Measurements from ENCODE around the gene EHD2.

DNA sequence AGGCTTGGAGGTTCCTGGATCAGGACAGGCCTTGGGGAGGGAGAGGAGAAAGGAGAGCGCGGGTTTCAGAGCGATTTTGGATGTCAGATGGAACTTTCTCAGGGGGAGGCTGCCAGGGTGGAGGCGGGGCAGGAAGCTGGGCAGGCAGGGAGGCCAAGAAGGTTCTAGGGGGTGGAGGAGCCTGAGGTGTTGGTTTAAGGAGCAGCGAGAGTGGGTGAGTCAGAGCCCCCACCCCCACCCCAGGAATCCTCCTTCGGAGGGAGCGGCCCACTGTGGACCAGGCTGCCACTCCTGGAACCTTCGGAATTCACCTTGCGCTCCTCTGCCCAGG lies 16.2 kb downstream of the EHD2 start:
- TF ChIP-seq, protein P1, sequence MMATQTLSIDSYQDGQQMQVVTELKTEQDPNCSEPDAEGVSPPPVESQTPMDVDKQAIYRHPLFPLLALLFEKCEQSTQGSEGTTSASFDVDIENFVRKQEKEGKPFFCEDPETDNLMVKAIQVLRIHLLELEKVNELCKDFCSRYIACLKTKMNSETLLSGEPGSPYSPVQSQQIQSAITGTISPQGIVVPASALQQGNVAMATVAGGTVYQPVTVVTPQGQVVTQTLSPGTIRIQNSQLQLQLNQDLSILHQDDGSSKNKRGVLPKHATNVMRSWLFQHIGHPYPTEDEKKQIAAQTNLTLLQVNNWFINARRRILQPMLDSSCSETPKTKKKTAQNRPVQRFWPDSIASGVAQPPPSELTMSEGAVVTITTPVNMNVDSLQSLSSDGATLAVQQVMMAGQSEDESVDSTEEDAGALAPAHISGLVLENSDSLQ (IDR thresholded peaks at IDR 0.05) = no peak
- TF ChIP-seq FOXM1 (IDR thresholded peaks at IDR 0.05; ENCODE audit: borderline replicate concordance) (no peak), SUZ12 (IDR thresholded peaks at IDR 0.05) (no peak), SP1 (IDR thresholded peaks at IDR 0.05) (no peak), NFRKB (IDR thresholded peaks at IDR 0.05) (no peak), LEF1 (IDR thresholded peaks at IDR 0.05; ENCODE audit: borderline replicate concordance) (no peak), FOXK2 (IDR thresholded peaks at IDR 0.05) (no peak), BHLHE40 (IDR thresholded peaks at IDR 0.05; ENCODE audit: borderline replicate concordance) (no peak), FOXA1 (IDR thresholded peaks at IDR 0.05) (no peak), CTBP1 (IDR thresholded peaks at IDR 0.05; ENCODE audit: borderline replicate concordance) (no peak), ELF4 (IDR thresholded peaks at IDR 0.05) (no peak), ARNT (IDR thresholded peaks at IDR 0.05) (no peak), L3MBTL2 (conservative IDR thresholded peaks at IDR 0.05) (no peak)

Data from HEK293T (cell line).